Dendritic cell treated with granulocyte-macrophage colony-stimulating factor and Interleukin-4, amounts not matched to agents 40 ng/mL and 50 ng/mL, for 4 days (primary cell): ENCODE data around the gene VTI1A.
"Not testable (repeated sequence)": the region's sequence is repeated elsewhere in the genome, so short reads cannot be mapped to it uniquely, and the experiment has no call there.

Experiments used
- H3K27ac Mint-ChIP-seq: one replicate; pipeline ENCODE4 v1.8.0; 2022; ENCODE audit warnings: mild to moderate bottlenecking, mixed read lengths
- H3K27me3 Mint-ChIP-seq: one replicate; pipeline ENCODE4 v1.8.0; 2022; ENCODE audit warnings: mild to moderate bottlenecking, mixed read lengths
- H3K36me3 Mint-ChIP-seq: one replicate; pipeline ENCODE4 v1.8.0; 2022; ENCODE audit warnings: low read depth, mixed read lengths
- H3K4me1 Mint-ChIP-seq: one replicate; pipeline ENCODE4 v1.8.0; 2022; ENCODE audit warnings: low read depth, mixed read lengths
- H3K4me3 Mint-ChIP-seq: one replicate; pipeline ENCODE4 v1.8.0; 2022; ENCODE audit warnings: mild to moderate bottlenecking, moderate library complexity, mixed read lengths
- H3K9me3 Mint-ChIP-seq: one replicate; pipeline ENCODE4 v1.8.0; 2022; ENCODE audit warnings: mixed read lengths
- intact Hi-C: fragments of 100-400 bp; cut with micrococcal nuclease; formaldehyde crosslinking; loops from one replicate; pipeline ENCODE4 v1.15.0; 2022

VTI1A gene

DNA sequence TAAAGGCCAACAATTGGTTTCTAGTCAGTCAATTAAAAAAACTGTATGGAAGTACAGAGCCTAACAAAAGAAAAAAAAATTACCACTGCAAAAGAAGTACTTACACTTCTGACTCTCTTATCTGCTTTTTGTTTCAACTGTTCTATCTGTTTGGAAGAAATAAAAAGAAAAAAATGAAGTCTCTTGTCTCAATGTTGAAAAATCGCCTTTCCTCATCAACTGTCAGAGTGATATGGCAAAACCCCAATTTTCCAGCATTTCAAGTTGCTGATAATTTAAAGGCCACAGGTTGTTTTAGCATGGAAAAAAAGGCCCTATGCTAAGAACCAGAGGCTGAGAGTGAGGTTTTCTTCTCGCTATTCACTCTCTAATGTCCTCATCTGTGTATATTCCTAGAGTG is 13.9 kb upstream of the VTI1A start:
- Mint-ChIP-seq H3K36me3 (peaks cover 72% of the 10 kb centered on the region), H3K27ac (no peak overlapping the region), H3K27me3 (no peaks in the 10 kb centered on the region), H3K4me3 (no peak overlapping the region), H3K4me1 (peaks cover 4% of the 10 kb centered on the region), H3K9me3 (no peaks in the 10 kb centered on the region)
- intact Hi-C loops = loop anchor here (10.0 kb wide), 1 partner anchor 58 kb away; the partner anchor contains the start of gene ACSL5

DNA sequence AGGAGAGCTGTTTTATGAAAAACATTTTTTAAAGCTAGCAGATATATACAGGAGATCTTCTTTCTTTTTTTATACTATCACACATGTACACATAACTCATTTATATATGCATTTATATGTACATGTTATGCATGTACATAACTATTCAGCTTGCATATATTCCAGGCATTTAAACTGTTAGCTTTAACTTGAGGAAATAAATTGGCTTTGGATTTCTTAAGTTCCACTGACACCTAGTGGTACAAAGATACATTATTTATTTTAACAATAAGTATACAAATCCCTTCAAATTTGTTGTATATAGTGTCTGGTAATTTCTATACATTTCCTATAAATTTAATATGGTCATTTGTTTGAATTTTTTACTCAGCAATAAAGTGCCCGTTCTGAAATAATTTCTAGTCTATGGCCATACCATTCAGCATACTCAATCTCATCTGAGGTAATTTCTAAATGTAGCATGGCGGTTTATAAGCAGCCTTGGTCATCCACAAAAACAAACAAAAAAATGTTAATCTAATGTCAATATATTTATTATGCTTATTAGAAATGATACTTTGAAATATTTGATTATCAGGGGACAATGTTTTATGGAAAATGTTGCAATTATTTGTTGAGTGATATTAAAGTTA is 11.9 kb upstream of the VTI1A start:
- Mint-ChIP-seq H3K27me3 (no peaks in the 10 kb centered on the region), H3K36me3 (peaks cover 65% of the 10 kb centered on the region), H3K9me3 (no peaks in the 10 kb centered on the region), H3K4me3 (no peak overlapping the region), H3K27ac (no peak overlapping the region), H3K4me1 (peaks cover 4% of the 10 kb centered on the region)
- intact Hi-C loops = loop anchor here (1.0 to 10.0 kb wide), 2 partner anchors 60 to 120 kb away; partner anchors contain the start of gene ACSL5

DNA sequence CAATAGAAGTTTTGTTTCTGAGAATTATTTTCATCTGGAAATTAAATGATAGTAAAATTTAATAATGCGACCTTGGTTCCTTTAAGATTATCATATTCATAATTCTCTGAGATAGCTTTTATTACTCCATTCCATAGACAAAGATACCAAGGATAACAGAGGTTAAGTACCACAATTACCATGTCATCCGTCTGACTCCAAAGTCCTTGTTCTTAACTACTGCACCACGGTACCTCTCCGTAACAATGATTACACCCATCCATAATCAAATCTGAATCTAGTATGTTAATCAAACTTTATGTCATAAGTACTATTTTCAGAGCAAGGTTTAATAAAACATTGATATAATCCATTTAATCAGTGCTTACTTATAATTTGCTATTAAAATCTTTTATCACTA is 8.7 kb upstream of the VTI1A start:
- Mint-ChIP-seq H3K27ac (no peak overlapping the region), H3K4me3 (no peak overlapping the region), H3K27me3 (no peaks in the 10 kb centered on the region), H3K9me3 (no peaks in the 10 kb centered on the region), H3K36me3 (peaks cover 71% of the 10 kb centered on the region), H3K4me1 (no peaks in the 10 kb centered on the region)
- intact Hi-C loops = loop anchor here (10.0 kb wide), 1 partner anchor 64 kb away; the partner anchor contains the start of gene ACSL5

DNA sequence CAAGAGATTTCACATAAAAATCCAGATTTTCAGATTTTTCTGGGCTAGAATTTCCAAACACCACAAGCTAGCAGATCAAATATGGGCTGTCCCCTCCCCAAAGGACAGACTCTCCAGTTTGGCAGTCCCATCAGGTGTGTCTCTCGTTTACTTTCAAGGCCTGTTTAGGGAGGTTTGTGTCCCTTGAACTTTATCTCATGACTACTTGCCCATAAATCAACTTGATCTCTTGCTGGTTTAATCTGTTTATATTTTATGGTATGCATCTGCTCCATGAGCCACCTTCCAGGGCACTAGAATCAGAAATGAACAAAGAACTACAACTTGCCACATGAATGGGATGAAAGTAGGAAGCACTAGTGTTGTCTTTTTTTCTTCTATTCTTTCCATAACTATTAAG is 5.5 kb upstream of the VTI1A start:
- peaks cover 13% of the 10 kb centered on the region for H3K4me1 Mint-ChIP-seq
- H3K36me3 Mint-ChIP-seq = peaks cover 71% of the 10 kb centered on the region
- intact Hi-C loops = no loop called here
- H3K4me3 Mint-ChIP-seq = no peak overlapping the region
- H3K27me3 Mint-ChIP-seq = no peaks in the 10 kb centered on the region
- H3K9me3 Mint-ChIP-seq = no peaks in the 10 kb centered on the region
- no peak overlapping the region for H3K27ac Mint-ChIP-seq

DNA sequence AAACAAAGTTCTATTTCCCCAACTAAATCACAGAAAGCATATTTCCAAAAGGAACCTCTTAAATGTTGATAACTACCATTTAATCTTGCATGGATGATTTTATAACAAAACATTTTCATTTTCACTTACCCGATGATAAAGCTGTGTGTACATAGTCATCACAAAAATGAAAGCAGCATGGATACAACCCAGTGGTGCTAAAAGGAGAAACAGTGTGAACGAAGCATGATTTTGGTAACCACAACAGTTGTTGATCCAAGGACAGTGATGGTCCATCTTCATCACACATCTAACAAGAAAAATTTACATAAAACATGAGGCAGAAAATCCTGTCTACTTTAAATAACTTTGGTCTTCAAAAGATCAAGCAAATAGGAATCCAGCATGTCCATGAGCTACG is 5.0 kb upstream of the VTI1A start:
- intact Hi-C loops = no loop called here
- Mint-ChIP-seq H3K36me3 (peaks cover 76% of the 10 kb centered on the region), H3K27me3 (no peaks in the 10 kb centered on the region), H3K4me3 (no peak overlapping the region), H3K4me1 (peaks cover 13% of the 10 kb centered on the region), H3K9me3 (no peaks in the 10 kb centered on the region), H3K27ac (no peak overlapping the region)

DNA sequence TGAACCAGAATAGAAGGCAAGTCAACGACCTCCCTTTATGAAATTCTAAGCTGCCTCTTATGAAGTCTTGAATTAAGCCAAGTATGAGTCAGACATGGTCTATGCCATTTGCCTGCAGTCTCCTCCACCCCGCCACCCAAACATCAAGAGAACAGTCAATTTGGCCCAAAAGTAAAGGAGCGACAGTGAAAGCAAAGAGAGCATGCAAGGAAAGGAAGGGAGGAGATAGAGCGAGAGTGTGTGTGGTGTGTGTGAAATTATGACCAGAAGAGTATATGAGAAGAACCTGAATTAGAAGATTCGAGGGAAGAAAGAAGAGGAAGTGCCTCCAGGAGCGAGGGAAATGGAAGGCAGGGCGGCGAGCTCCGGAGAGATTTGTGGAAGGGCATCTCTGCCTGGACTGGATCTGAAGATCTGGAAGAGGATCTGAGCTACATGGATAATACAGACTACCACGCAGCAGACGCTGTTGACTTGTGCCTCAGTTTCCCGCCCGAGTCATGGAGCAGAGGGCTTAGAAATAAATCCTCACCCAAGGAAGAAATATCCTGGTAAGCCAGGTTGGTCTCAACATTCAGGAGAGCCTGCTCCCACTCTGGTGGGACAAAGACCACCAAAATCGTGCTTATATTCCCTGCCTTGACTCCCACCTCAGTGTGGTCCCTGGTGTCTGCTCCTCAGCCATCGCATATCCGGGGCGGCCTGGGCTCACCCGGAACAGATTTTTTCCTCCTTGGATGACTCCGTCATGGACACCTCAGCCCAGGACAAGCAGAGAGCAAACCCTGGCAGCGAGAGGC is 760 bp upstream of the VTI1A start:
- no peaks in the 10 kb centered on the region for H3K27me3 Mint-ChIP-seq
- peaks cover 52% of the 10 kb centered on the region for H3K36me3 Mint-ChIP-seq
- H3K27ac Mint-ChIP-seq = peak overlapping the region; percentile 99
- intact Hi-C loops = loop anchor here (5.0 kb wide), 1 partner anchor 264 kb away; the partner anchor contains the start of gene GPAM
- peaks cover 28% of the 10 kb centered on the region for H3K4me1 Mint-ChIP-seq
- peak overlapping the region; percentile 83 for H3K4me3 Mint-ChIP-seq
- H3K9me3 Mint-ChIP-seq = no peaks in the 10 kb centered on the region

DNA sequence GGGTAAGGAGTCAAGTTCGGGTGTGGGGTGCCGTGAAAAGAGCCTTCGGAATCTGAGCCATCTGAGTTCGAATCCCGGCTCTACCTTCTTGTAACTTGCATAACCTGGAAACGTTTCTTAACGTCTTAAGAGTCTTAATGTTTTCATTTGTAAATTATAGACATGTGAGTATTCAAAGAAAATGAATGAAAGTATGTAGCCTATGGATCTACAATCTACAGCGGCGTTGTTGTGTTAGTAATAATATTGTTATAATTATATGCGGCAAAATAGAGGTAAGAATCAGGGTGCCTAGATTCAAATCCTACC is 559 bp downstream of the VTI1A start:
- intact Hi-C loops = loop anchor here (5.0 kb wide), 1 partner anchor 265 kb away; the partner anchor contains the start of gene GPAM
- Mint-ChIP-seq H3K9me3 (no peaks in the 10 kb centered on the region), H3K27ac (peak overlapping the region; percentile 99), H3K27me3 (no peaks in the 10 kb centered on the region), H3K4me3 (peak overlapping the region; percentile 83), H3K36me3 (peaks cover 43% of the 10 kb centered on the region), H3K4me1 (peaks cover 32% of the 10 kb centered on the region)

DNA sequence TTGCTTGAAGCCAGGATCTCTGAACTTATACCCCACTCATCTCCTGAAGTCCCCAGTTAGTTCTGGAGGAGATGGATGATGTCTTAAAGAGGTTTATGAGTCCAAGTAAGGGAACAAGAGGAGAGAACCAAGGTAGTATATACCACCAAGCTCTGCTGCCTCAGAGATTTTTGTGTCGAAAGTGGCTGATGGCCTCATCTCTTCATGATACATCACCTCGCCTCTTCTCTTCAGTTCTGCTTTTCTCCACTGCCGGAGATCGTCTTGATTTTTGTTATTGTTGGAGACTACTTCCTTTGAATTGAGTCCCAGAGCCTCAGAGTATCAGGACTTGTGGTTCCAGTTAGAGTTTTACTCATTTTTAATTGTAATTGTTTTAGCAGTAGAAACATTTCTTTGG is 1.9 kb downstream of the VTI1A start:
- Mint-ChIP-seq H3K4me3 (peak overlapping the region; percentile 4), H3K36me3 (peaks cover 35% of the 10 kb centered on the region), H3K9me3 (no peaks in the 10 kb centered on the region), H3K4me1 (peaks cover 29% of the 10 kb centered on the region), H3K27ac (no peak overlapping the region), H3K27me3 (no peaks in the 10 kb centered on the region)
- intact Hi-C loops = loop anchor here (5.0 kb wide), 1 partner anchor 267 kb away; the partner anchor contains the start of gene GPAM

DNA sequence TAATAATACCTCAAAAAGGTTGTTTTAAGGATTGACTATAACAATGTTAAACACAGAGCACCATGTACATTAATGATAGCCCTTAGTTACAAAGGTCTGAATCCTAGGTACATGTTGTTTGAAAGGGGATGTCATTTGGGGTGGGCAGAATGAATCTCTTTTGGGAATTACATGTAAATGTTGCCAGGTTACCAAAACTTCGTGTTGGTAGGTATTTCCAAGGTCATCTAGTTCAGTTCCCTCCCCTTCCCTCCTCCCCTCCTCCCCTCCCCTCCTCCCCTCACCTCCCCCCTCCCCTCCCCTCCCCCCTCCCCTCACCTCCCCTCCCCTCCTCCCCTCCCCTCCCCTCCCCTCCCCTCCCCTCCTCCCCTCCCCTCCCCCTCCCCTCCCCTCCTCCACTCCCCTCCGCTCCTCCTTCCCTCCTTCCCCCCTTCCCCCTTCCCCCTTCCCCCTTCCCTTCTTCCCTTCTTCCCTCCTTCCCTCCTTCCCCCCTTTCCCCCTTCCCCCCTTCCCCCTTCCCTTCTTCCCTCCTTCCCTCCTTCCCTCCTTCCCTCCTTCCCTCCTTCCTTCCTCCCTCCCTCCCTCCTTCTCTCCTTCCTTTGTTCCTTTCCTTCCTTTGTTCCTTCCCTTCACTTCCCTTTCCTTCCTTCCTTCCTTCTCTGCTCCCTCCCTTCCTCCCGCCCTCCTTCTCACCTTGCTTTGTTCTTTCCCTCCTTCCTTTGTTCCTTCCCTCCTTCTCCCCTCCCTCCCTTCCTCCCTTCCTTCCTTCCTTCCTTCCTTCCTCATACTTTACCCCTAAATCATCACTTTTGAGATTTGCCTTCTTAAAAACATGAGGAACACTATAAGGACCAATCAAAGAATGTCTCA is 8.1 kb downstream of the VTI1A start:
- Mint-ChIP-seq H3K4me1 (peaks cover 11% of the 10 kb centered on the region), H3K27me3 (no peaks in the 10 kb centered on the region), H3K36me3 (peaks cover 6% of the 10 kb centered on the region), H3K27ac (no peak overlapping the region), H3K9me3 (no peaks in the 10 kb centered on the region), H3K4me3 (no peak overlapping the region)
- intact Hi-C loops = no loop called here

DNA sequence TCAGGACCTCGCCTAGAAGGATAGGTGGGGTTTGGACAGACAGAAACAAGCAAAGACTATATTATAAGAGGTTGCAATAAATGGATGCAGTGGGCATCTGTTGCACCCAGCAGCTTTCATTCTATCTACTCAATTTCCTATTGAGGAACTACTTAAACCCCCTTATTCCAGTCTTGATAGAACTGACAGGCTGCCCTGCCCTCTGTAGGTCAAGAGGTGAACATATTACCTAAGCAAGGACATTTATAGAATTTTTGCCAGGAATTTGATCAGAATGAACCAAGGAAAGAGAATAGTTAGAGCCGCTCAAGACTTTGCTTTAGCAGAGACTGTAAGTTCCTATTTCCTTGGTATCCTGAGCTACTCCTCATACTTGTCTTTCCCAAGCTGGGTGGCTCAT is 9.5 kb downstream of the VTI1A start:
- no peak overlapping the region for H3K4me3 Mint-ChIP-seq
- no peak overlapping the region for H3K27ac Mint-ChIP-seq
- H3K27me3 Mint-ChIP-seq = no peaks in the 10 kb centered on the region
- intact Hi-C loops = no loop called here
- H3K9me3 Mint-ChIP-seq = no peaks in the 10 kb centered on the region
- peaks cover 7% of the 10 kb centered on the region for H3K4me1 Mint-ChIP-seq
- H3K36me3 Mint-ChIP-seq = peaks cover 7% of the 10 kb centered on the region

DNA sequence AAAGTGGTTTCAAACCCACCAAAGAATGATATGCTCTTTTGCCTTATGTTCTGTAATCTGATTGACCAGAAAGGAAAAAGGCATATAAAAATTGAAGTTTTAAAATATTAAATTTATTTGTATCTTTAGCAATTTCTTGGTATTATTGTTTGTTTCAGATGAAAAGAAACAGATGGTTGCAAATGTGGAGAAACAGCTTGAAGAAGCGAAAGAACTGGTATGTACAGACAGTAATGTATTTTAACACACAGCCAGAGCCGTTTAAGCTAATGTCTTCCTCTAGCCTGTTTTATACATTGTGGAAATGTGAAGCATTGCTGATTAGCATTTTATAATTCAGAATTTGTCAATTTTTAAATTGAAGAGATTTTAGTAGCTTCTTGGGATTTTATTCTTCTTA is 13.4 kb downstream of the VTI1A start:
- Mint-ChIP-seq H3K27ac (no peak overlapping the region), H3K36me3 (peaks cover 37% of the 10 kb centered on the region), H3K9me3 (no peaks in the 10 kb centered on the region), H3K27me3 (no peaks in the 10 kb centered on the region), H3K4me3 (no peak overlapping the region), H3K4me1 (peaks cover 6% of the 10 kb centered on the region)
- intact Hi-C loops = no loop called here

DNA sequence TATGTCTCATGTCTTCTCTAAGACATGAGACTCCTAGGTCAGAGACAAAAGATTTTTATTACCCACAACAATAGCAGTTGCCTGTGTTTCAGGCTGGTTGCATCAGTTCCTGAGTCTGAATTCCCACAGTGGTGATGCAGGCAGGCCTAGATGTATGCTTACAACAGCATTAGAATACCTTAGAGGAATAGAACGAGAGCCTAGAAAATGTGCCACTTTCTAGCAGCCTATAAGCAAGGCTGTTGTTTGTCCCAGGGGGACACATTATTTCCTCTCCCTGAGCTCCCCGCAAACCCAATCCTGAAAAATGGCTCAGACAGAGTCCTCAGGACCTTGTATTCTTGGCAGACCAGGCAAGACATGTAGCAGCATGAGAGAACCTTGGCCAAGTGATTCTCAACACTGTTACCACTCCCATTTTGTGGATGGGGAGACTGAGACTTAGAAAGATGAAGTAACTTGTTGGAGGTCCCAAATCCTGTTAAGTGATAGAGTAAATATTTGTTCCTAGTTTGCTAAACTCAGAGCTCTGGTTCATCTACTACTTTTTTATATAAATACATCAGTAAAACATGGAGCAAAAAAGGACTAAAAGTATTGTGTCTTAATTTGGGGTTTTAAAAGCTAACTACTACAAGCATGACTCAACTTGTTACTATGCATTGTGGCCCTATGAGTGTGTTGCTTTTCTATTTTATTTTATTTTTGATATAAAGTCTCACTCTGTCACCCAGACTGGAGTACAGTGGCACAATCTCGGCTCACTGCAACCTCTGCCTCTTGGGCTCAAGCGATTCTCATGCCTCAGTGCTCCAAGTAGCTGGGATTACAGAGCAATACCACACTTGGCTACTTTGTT is 14.2 kb downstream of the VTI1A start:
- peaks cover 42% of the 10 kb centered on the region for H3K36me3 Mint-ChIP-seq
- peaks cover 6% of the 10 kb centered on the region for H3K4me1 Mint-ChIP-seq
- no peak overlapping the region for H3K4me3 Mint-ChIP-seq
- H3K9me3 Mint-ChIP-seq = no peaks in the 10 kb centered on the region
- H3K27me3 Mint-ChIP-seq = no peaks in the 10 kb centered on the region
- intact Hi-C loops = no loop called here
- H3K27ac Mint-ChIP-seq = no peak overlapping the region

DNA sequence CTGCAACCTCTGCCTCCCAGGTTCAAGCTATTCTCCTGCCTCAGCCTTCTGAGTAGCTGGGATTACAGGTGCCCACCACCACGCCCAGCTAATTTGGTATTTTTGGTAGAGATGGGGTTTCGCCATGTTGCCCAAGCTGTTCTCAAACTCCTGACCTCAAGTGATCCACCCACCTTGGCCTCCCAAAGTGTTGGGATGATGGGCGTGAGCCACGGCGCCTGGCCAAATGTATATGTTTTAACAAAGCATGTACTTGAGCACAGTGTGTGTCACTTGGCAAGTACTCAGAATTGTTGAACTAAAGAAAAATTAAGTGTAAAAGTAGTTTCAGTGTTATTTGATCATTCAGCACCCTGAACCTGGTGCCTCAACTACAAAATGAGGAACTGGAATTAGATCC is 17.1 kb downstream of the VTI1A start:
- intact Hi-C loops, H3K4me1 Mint-ChIP-seq: not testable (repeated sequence)

More for the DNA sequence above, 17.1 kb downstream of the VTI1A start:
- not testable (repeated sequence) for H3K4me3 Mint-ChIP-seq, H3K9me3 Mint-ChIP-seq, H3K27me3 Mint-ChIP-seq, H3K27ac Mint-ChIP-seq
- peaks cover 66% of the 10 kb centered on the region for H3K36me3 Mint-ChIP-seq
